MM.1S (cell line): ENCODE measurements around the gene ANKRD65.

Source experiments
- DNase-seq: peaks from one replicate; pipeline ENCODE4 v3.0.0-alpha.2; 2015
- H2AFZ ChIP-seq: fragments of 300-600 bp; sonication (generic); 2 replicates; pipeline ENCODE4 v1.6.0; 2016; ENCODE audit warnings: antibody characterized with exemption, low read length
- H3F3A ChIP-seq: fragments of 300-600 bp; sonication (generic); 2 replicates; pipeline ENCODE4 v1.6.1; 2016; ENCODE audit warnings: mild to moderate bottlenecking, antibody characterized with exemption, low read length, moderate library complexity, mixed read lengths; ENCODE audit not compliant: insufficient read depth
- H3K27ac ChIP-seq: fragments of 300-600 bp; sonication (generic); 2 replicates; pipeline ENCODE4 v1.5.1; 2016; ENCODE audit warnings: mild to moderate bottlenecking, low read length
- H3K27me3 ChIP-seq: fragments of 300-600 bp; sonication (generic); replicated peaks from 2 replicates; pipeline ENCODE4 v1.6.0; 2016; ENCODE audit warnings: low read length; ENCODE audit not compliant: insufficient read depth
- H3K36me3 ChIP-seq: fragments of 300-600 bp; sonication (generic); replicated peaks from 2 replicates; pipeline ENCODE4 v1.6.1; 2016; ENCODE audit warnings: mild to moderate bottlenecking, low read length, mixed read lengths; ENCODE audit not compliant: insufficient read depth
- H3K4me1 ChIP-seq: fragments of 300-600 bp; sonication (generic); 2 replicates; pipeline ENCODE4 v1.6.1; 2016; ENCODE audit warnings: low read length, mixed read lengths
- H3K4me2 ChIP-seq: fragments of 300-600 bp; sonication (generic); 2 replicates; pipeline ENCODE4 v1.6.0; 2016; ENCODE audit warnings: low read depth, low read length
- H3K4me3 ChIP-seq: fragments of 300-600 bp; sonication (generic); 2 replicates; pipeline ENCODE4 v1.5.1; 2016; ENCODE audit warnings: low read length, mixed read lengths
- H3K79me2 ChIP-seq: fragments of 300-600 bp; sonication (generic); 2 replicates; pipeline ENCODE4 v1.6.1; 2016; ENCODE audit warnings: mixed run types, low read length, mixed read lengths
- H3K9ac ChIP-seq: fragments of 300-600 bp; sonication (generic); 2 replicates; pipeline ENCODE4 v1.6.1; 2016; ENCODE audit warnings: low read length, mixed read lengths
- H3K9me2 ChIP-seq: fragments of 300-600 bp; sonication (generic); replicated peaks from 2 replicates; pipeline ENCODE4 v1.6.1; 2016; ENCODE audit warnings: mild to moderate bottlenecking, low read length, mixed read lengths; ENCODE audit not compliant: insufficient read depth
- H3K9me3 ChIP-seq: fragments of 300-600 bp; sonication (generic); replicated peaks from 2 replicates; pipeline ENCODE4 v1.6.1; 2016; ENCODE audit warnings: mild to moderate bottlenecking, low read length, mixed read lengths; ENCODE audit not compliant: insufficient read depth
- H4K20me1 ChIP-seq: fragments of 300-600 bp; sonication (generic); 2 replicates; pipeline ENCODE4 v1.6.1; 2016; ENCODE audit warnings: mild to moderate bottlenecking, low read length, moderate library complexity, mixed read lengths; ENCODE audit not compliant: insufficient read depth
- EZH2 ChIP-seq: fragments of 300-600 bp; sonication (generic); optimal IDR thresholded peaks from 2 replicates; pipeline ENCODE3; 2017; ENCODE audit warnings: low read depth, mild to moderate bottlenecking, antibody characterized with exemption, low read length, mixed read lengths
- EZH2phosphoT487 ChIP-seq: fragments of 300-600 bp; sonication (generic); IDR thresholded peaks from 2 replicates; pipeline ENCODE4 v1.6.1; 2018; ENCODE audit warnings: antibody characterized with exemption, low read length
- TF ChIP-seq, protein P1 (sequence below): fragments of 300-600 bp; sonication (generic); IDR thresholded peaks from 2 replicates; pipeline ENCODE4 v1.5.1; 2016; ENCODE audit warnings: antibody characterized with exemption, low read length, mixed read lengths

Gene ANKRD65

DNA sequence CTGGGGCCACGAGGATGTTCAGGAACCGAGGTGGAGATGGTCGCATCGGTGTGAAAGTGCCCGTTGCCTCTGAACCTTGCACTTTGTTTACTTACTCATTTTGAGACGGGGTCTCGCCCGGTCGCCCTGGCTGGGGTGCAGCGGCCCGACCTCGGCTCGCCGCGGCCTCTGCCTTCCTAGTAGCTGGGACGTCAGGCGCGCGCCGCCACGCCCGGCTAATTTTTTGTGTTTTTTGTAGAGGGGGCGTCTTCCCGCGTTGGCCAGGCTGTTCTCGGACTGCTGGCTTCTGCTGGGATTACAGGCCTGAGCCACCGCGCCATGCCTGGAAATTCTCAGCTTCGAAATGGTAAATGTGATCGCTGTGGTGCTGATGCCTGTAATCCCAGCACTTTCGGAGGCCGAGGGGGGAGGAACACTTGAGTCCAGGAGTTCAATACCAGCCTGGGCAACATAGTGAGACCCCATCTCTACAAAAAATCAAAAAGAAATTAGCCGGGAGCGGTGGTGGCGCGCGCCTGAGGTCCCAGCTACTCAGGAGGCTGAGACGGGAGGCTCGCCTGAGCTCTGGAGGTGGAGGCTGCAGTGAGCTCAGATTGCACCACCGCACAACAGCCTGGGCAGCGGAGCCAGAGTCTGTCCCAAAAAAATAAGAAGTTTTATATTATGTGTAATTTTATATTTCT lies 13.3 kb downstream of the ANKRD65 start:
- DNase-seq = peak; percentile 31
- H2AFZ ChIP-seq = peak overlapping the region; percentile 89; the same call in 1 of the 2 replicates
- H4K20me1 ChIP-seq = no peaks in the 10 kb centered on the region
- no peaks in the 10 kb centered on the region for H3K9me3 ChIP-seq
- peak overlapping the region; percentile 91 for H3K9ac ChIP-seq
- H3K79me2 ChIP-seq = peaks cover 57% of the 10 kb centered on the region
- no peaks in the 10 kb centered on the region for H3K27me3 ChIP-seq
- H3K9me2 ChIP-seq = no peaks in the 10 kb centered on the region
- H3K27ac ChIP-seq = peak overlapping the region; percentile 65; the same call in 1 of the 2 replicates
- peak overlapping the region; percentile 90 for H3K4me2 ChIP-seq
- no peak for TF ChIP-seq EZH2
- TF ChIP-seq EZH2phosphoT487 = no peak
- TF ChIP-seq, protein P1, sequence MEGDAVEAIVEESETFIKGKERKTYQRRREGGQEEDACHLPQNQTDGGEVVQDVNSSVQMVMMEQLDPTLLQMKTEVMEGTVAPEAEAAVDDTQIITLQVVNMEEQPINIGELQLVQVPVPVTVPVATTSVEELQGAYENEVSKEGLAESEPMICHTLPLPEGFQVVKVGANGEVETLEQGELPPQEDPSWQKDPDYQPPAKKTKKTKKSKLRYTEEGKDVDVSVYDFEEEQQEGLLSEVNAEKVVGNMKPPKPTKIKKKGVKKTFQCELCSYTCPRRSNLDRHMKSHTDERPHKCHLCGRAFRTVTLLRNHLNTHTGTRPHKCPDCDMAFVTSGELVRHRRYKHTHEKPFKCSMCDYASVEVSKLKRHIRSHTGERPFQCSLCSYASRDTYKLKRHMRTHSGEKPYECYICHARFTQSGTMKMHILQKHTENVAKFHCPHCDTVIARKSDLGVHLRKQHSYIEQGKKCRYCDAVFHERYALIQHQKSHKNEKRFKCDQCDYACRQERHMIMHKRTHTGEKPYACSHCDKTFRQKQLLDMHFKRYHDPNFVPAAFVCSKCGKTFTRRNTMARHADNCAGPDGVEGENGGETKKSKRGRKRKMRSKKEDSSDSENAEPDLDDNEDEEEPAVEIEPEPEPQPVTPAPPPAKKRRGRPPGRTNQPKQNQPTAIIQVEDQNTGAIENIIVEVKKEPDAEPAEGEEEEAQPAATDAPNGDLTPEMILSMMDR = no peak
- peaks cover 8% of the 10 kb centered on the region for H3F3A ChIP-seq
- H3K4me3 ChIP-seq = peak overlapping the region; percentile 98
- H3K4me1 ChIP-seq = 0 out of 2 replicates have a peak, but pooled peaks cover 5% of the 10 kb centered on the region
- peaks cover 4% of the 10 kb centered on the region; the same call in 1 of the 2 replicates for H3K36me3 ChIP-seq

DNA sequence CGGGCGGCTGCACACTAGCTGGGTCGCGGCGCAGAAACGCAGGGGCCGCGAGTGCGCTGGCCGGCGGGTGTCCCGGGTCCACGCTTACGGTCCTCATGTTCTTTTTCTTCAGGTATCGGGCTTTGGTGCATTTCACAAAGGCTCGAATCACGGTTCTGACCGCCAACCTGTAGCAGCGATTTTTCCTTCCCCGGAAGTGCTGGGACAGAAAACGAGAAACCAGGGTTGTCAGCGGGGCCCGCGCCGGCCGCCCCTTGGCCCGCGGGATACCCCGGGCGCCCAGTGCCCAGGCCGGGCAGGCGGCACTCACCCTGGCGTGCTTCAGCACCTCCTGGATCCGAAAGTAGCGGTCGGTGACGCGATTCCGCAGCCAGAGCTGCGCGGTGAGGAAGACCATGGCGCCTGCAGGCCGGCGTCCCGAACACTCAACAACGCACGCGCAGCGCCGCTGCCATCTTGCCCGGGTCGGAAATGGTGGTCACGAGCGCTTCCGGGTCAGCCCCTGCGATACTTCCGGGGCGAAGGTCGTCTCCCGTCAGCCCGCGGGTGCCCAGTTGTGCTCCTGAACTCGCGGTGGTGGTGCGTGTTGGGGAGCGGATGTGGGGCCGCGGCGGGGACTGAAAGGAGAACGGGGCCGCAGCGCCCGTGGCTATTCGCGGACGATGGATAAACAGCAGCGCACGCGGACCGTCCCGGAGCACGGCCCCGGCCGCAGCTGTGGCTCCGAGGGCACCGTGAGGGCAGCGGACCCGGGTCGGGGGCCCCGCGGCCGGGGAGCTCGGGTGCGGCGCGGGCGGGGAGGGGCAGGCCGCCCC lies 14.0 kb downstream of the ANKRD65 start, which contains the start of gene MRPL20:
TSS of gene MRPL20 (minus strand) at position 473 of the 815 bp plus-strand sequence. CDS start at position 397, 76 bp downstream.
- H3K9me2 ChIP-seq = no peaks in the 10 kb centered on the region
- H2AFZ ChIP-seq = peak within 1 kb of the TSS; percentile 89
- peaks cover 11% of the 10 kb centered on the region for H3F3A ChIP-seq
- peak within 1 kb of the TSS; percentile 90 for H3K4me2 ChIP-seq
- peak within 1 kb of the TSS; percentile 65 for H3K27ac ChIP-seq
- H3K36me3 ChIP-seq = peaks cover 8% of the 10 kb centered on the region
- no peaks in the 10 kb centered on the region for H3K9me3 ChIP-seq
- H3K27me3 ChIP-seq = no peaks in the 10 kb centered on the region
- TF ChIP-seq, protein P1 = no peak
- TF ChIP-seq EZH2phosphoT487 (no peak), EZH2 (no peak)
- H4K20me1 ChIP-seq = no peaks in the 10 kb centered on the region
- H3K79me2 ChIP-seq = peaks cover 64% of the 10 kb centered on the region
- peak within 1 kb of the TSS; percentile 91 for H3K9ac ChIP-seq
- DNase-seq = peak; percentile 96
- 0 out of 2 replicates have a peak, but pooled peaks cover 5% of the 10 kb centered on the region for H3K4me1 ChIP-seq
- H3K4me3 ChIP-seq = peak within 1 kb of the TSS; percentile 98

DNA sequence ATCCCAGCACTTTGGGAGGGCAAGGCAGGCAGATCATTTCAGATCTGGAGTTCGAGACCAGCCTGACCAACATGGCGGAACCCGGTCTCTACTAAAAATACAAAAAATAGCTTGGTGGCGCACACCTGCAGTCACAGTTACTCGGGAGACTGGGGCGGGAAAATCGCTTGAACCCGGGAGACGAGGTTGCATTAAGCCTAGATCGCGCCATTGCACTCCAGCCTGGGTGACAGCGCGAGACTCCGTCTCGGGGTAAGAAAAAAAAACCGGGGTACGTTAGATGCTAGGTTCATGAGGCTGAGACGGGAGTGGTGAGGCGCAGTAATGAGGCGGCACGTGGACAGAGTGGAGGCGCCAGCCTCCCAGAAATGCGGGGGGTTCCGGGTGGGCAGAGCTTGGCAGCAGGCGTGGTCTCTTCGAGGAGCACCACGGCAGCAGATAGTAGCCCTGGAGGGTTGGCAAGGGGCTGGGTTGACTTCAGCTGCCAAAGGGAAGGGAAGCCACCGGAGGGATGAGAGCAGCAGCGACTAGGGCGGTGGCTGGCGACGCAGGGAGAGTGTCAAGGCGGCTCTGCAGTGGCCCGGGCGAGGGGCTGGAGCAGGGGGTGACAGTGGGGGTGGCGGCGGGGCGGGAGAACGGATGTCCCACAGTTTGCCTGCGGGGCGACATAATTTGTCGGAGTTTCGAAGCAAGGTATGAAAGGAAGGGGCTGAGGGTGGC lies 14.8 kb downstream of the ANKRD65 start:
- no peak for DNase-seq
- Histone ChIP-seq H3K27ac (peak overlapping the region; percentile 65; the same call in 1 of the 2 replicates), H3K4me1 (0 out of 2 replicates have a peak, but pooled peaks cover 5% of the 10 kb centered on the region), H3K9me2 (no peaks in the 10 kb centered on the region), H3K4me2 (peak overlapping the region; percentile 75), H4K20me1 (no peaks in the 10 kb centered on the region), H3K4me3 (peak overlapping the region; percentile 98), H3K27me3 (no peaks in the 10 kb centered on the region), H3K9ac (peak overlapping the region; percentile 91), H3K36me3 (peaks cover 9% of the 10 kb centered on the region), H3F3A (peaks cover 16% of the 10 kb centered on the region), H3K79me2 (peaks cover 72% of the 10 kb centered on the region), H2AFZ (peak overlapping the region; percentile 89; the same call in 1 of the 2 replicates), H3K9me3 (no peaks in the 10 kb centered on the region)
- no peak for TF ChIP-seq EZH2phosphoT487
- TF ChIP-seq, protein P1 = no peak
- TF ChIP-seq EZH2 = no peak
